Lung (tissue), 12 donors: ENCODE data around the gene PYGL. TPM values are rescaled to one million over a fixed set of nuclear protein-coding genes. Genes with fewer than 3 reads are reported as not detected.

ENCODE experiments used
- ATAC-seq: fragments of 200-7000 bp; cut with Tn5 transposase; one replicate; pipeline ENCODE4 v1.9.1; 2020; ENCODE audit warnings: moderate number of reproducible peaks; ENCODE audit not compliant: insufficient read depth, low FRiP score
- DNase-seq, 3 donors: peaks; one replicate each; pipeline ENCODE4 v3.0.0-alpha.2; 2013 to 2017
- H3K27ac ChIP-seq, 2 donors: one replicate each; pipeline ENCODE4 v1.5.1; 2013; ENCODE audit warnings: mild to moderate bottlenecking in 2 of 2, moderate library complexity in 2 of 2, control low read depth in 1 of 2, inconsistent platforms in 1 of 2, low read depth in 1 of 2, low read length in 1 of 2
- H3K27me3 ChIP-seq, 3 donors: one replicate each; pipeline ENCODE4 v1.5.1; 2013; ENCODE audit warnings: low read length in 2 of 3; ENCODE audit not compliant: control insufficient read depth in 3 of 3, insufficient read depth in 3 of 3
- H3K36me3 ChIP-seq, 4 donors: one replicate each; pipeline ENCODE4 v1.5.1; 2013; ENCODE audit warnings: low read length in 4 of 4, mild to moderate bottlenecking in 1 of 4, moderate library complexity in 1 of 4; ENCODE audit not compliant: control insufficient read depth in 4 of 4, insufficient read depth in 4 of 4
- H3K4me1 ChIP-seq, 5 donors: one replicate each; pipeline ENCODE4 v1.5.1; 2013; ENCODE audit warnings: low read length in 5 of 5, mild to moderate bottlenecking in 2 of 5, moderate library complexity in 1 of 5; ENCODE audit not compliant: control insufficient read depth in 5 of 5, insufficient read depth in 5 of 5
- H3K4me3 ChIP-seq: one replicate; pipeline ENCODE4 v1.5.1; 2013; ENCODE audit warnings: mild to moderate bottlenecking, control low read depth, moderate library complexity
- H3K9ac ChIP-seq, 2 donors: one replicate each; pipeline ENCODE4 v1.5.1; 2013; ENCODE audit warnings: low read length in 2 of 2, control low read depth in 1 of 2; ENCODE audit not compliant: insufficient read depth in 1 of 2
- H3K9me3 ChIP-seq, 4 donors: one replicate each; pipeline ENCODE4 v1.5.1; 2013; ENCODE audit warnings: low read length in 3 of 4, mild to moderate bottlenecking in 1 of 4, moderate library complexity in 1 of 4; ENCODE audit not compliant: control insufficient read depth in 4 of 4, insufficient read depth in 3 of 4
- WGBS, 2 donors: extraction: QIAGEN DNeasy Blood & Tissue Kit; methylation state at CpG; one replicate each; pipeline ENCODE4 v1.1.7; 2013; 5-methylcytosine and 5-hydroxymethylcytosine counted together
- polyA plus RNA-seq, 2 donors: library from polyadenylated mRNA; stranded (reverse); fragments of 200-250 nt; gene quantifications; one replicate each; pipeline ENCODE4 v1.2.1, GENCODE V29; 2013
- total RNA-seq, 2 donors: library from RNA; depleted of rRNA in 1 of 2; stranded (reverse); fragments of >200 nt in 1 of 2; gene quantifications; one replicate each; pipeline ENCODE4 v1.2.1, GENCODE V29; 2014 to 2021
- TF ChIP-seq, protein P1 (sequence below): IDR thresholded peaks from 2 replicates; pipeline ENCODE4 v1.5.1; 2012; ENCODE audit warnings: mild to moderate bottlenecking; ENCODE audit errors: control extremely low read depth, extremely low read depth
- donor health status: control.
- donor health status: control.
- donor health status: Bipolar disorder and iron deficiency.
- donor health status: healthy.
- donor health status: DM: yes; HTN: yes; CAD: no.

The PYGL gene
- total and polyA plus RNA-seq, 4 donors, result 18.7 to 85.4 (median 45.3) TPM

DNA sequence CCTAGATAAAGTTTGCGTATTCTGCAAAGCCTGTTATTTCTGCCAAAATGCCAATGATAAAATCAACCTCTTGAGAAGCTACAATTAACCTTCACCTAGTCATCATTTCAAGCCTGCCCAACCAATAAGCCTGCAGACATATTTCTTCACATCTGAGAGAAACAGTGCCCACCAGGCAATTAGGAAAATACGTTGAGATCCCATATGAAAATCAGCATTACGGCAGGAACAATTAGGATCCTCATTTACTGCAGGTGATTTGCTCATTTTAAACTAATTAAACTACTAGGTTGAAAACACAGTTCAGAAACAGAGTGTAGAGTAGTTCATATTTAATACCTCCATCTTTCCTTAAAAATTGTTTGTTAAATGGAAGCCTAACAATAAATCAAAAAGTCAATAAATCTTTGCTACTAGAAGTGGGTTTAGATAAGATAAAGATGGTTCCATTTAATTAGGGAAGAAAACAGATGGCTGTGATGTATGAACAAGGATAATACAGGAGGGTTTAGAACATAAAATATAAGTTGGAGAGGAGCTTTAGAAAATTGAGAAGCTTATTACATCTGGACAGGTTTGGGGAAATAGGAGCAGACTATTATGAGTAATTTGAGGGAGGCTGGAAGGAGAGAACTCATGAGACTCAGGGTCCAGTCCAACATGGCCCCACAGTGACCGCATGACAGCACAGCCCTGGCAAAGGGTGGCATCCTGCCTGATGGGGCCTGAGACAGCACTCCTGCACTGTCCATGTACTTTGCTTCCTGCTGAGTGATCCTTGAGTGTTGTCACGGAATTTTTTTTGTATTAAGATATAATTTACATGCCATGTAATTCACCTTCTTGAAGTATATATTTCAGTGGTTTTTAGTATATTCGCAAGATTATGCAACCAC is 26.9 kb upstream of the PYGL start:
- WGBS, 2 donors, result 88 to 90% methylated on average over 6 of the region's 6 CpGs
- Histone ChIP-seq H3K27ac (no peak overlapping the region), H3K9ac (no peak overlapping the region), H3K9me3 (no peaks in the 10 kb centered on the region), H3K36me3 (no peaks in the 10 kb centered on the region), H3K4me1 (no peaks in the 10 kb centered on the region), H3K4me3 (no peak overlapping the region), H3K27me3 (peaks cover 0 to 2% (median 0%) of the 10 kb centered on the region in 3 donors)
- DNase-seq, result no peak
- ATAC-seq, result no peak
- TF ChIP-seq, protein P1, sequence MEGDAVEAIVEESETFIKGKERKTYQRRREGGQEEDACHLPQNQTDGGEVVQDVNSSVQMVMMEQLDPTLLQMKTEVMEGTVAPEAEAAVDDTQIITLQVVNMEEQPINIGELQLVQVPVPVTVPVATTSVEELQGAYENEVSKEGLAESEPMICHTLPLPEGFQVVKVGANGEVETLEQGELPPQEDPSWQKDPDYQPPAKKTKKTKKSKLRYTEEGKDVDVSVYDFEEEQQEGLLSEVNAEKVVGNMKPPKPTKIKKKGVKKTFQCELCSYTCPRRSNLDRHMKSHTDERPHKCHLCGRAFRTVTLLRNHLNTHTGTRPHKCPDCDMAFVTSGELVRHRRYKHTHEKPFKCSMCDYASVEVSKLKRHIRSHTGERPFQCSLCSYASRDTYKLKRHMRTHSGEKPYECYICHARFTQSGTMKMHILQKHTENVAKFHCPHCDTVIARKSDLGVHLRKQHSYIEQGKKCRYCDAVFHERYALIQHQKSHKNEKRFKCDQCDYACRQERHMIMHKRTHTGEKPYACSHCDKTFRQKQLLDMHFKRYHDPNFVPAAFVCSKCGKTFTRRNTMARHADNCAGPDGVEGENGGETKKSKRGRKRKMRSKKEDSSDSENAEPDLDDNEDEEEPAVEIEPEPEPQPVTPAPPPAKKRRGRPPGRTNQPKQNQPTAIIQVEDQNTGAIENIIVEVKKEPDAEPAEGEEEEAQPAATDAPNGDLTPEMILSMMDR, result no peak

GRCh38 chr14:50967790-50968189 is 23.5 kb upstream of the PYGL start:
- H3K27ac ChIP-seq, result no peak overlapping the region
- ATAC-seq, result peak; percentile 19
- peaks cover 0 to 2% (median 0%) of the 10 kb centered on the region in 3 donors for H3K27me3 ChIP-seq
- no peak for DNase-seq
- TF ChIP-seq, protein P1, result no peak
- H3K4me1 ChIP-seq, result peaks cover 0 to 17% (median 13%) of the 10 kb centered on the region in 5 donors
- no peaks in the 10 kb centered on the region for H3K36me3 ChIP-seq
- H3K4me3 ChIP-seq, result no peak overlapping the region
- WGBS, 2 donors, result 11 to 42% methylated on average over 2 of the region's 2 CpGs
- no peak overlapping the region for H3K9ac ChIP-seq
- no peaks in the 10 kb centered on the region for H3K9me3 ChIP-seq

GRCh38 chr14:50967103-50967502 is 22.8 kb upstream of the PYGL start:
- ATAC-seq (no peak), DNase-seq (no peak)
- H3K9me3 ChIP-seq, result no peaks in the 10 kb centered on the region
- TF ChIP-seq, protein P1, result no peak
- no peaks in the 10 kb centered on the region for H3K36me3 ChIP-seq
- peaks cover 0 to 2% (median 0%) of the 10 kb centered on the region in 3 donors for H3K27me3 ChIP-seq
- H3K4me3 ChIP-seq, result no peak overlapping the region
- 61 to 81% methylated on average over 3 of the region's 3 CpGs for WGBS, 2 donors
- H3K4me1 ChIP-seq, result peaks cover 0 to 23% (median 14%) of the 10 kb centered on the region in 5 donors
- no peak overlapping the region for H3K9ac ChIP-seq
- no peak overlapping the region for H3K27ac ChIP-seq
